HCT116 (cell line): ENCODE data around the gene NHERF1. TPM values are rescaled to one million over a fixed set of nuclear protein-coding genes. Genes with fewer than 3 reads are reported as not detected.

Experiments used
- ATAC-seq: fragments of 200-7000 bp; cut with Tn5 transposase; 2 replicates; pipeline ENCODE4 v1.9.1; 2020; ENCODE audit warnings: mild to moderate bottlenecking, moderate library complexity
- BruUV-seq: library from RNA; stranded (reverse); fragments of 400-500 nt; replicated peaks from 2 replicates; lab custom pipeline; 2021; lab: Mats Ljungman, UMichigan
- CTCF ChIA-PET: fragments of 300-600 bp; sonication (Branson Sonifier 250); formaldehyde crosslinking; loops from one replicate; lab custom pipeline; 2021; ENCODE audit warnings: antibody characterized with exemption; lab: Charles Lee
- POLR2A ChIA-PET: fragments of 300-600, 350-600 bp; sonication (Branson Sonifier 250); formaldehyde crosslinking; loops from one replicate; lab custom pipeline; 2021; ENCODE audit warnings: antibody characterized with exemption; lab: Charles Lee
- RAD21 ChIA-PET, 2 experiments: fragments of 300-600 bp; sonication (Branson Sonifier 250); formaldehyde crosslinking; loops; one replicate each; lab custom pipeline; 2023; ENCODE audit warnings: low total read pairs in 2 of 2; ENCODE audit not compliant: uncharacterized antibody in 2 of 2, unreplicated experiment in 2 of 2, low non-redundant PET in 1 of 2; lab: Charles Lee
- DNase-seq: peaks from one replicate; pipeline ENCODE4 v3.0.0-alpha.2; 2010; ENCODE audit warnings: low read depth, low spot score
- H2AFZ ChIP-seq: fragments of 200-600 bp; shearing (Covaris generic), sonication (generic); 2 replicates; pipeline ENCODE4 v1.6.1; 2017; ENCODE audit warnings: low read depth, mixed run types, mixed read lengths, antibody characterized with exemption, low read length; ENCODE audit not compliant: poor library complexity, severe bottlenecking
- H3K27ac ChIP-seq: 2 replicates; pipeline ENCODE4 v1.5.1; 2012; ENCODE audit warnings: low read depth, low read length
- H3K27me3 ChIP-seq: fragments of 200-600 bp; sonication (generic); 2 replicates; pipeline ENCODE4 v1.6.1; 2016; ENCODE audit warnings: mixed run types, low read length, mixed read lengths; ENCODE audit not compliant: insufficient read depth
- H3K36me3 ChIP-seq, 2 experiments: fragments of 200-500 bp in 1 of 2; fragments of 200-600 bp in 1 of 2; sonication (Bioruptor generic) in 1 of 2; sonication (generic) in 1 of 2; 2 replicates each; pipeline versions ENCODE4 v1.5.1 to v1.6.1; 2014 to 2016; ENCODE audit warnings: low read length in 2 of 2, inconsistent platforms in 1 of 2, mixed read lengths in 1 of 2, mixed run types in 1 of 2; ENCODE audit not compliant: insufficient read depth in 2 of 2, control insufficient read depth in 1 of 2
- H3K4me1 ChIP-seq, 2 experiments: fragments of 200-600 bp in 1 of 2; sonication (generic) in 1 of 2; 2 replicates each; pipeline versions ENCODE4 v1.5.1 to v1.6.1; 2012 to 2017; ENCODE audit warnings: low read length in 2 of 2, inconsistent platforms in 1 of 2, mild to moderate bottlenecking in 1 of 2, mixed read lengths in 1 of 2, mixed run types in 1 of 2, moderate library complexity in 1 of 2; ENCODE audit not compliant: insufficient read depth in 2 of 2, control insufficient read depth in 1 of 2
- H3K4me2 ChIP-seq: fragments of 200-600 bp; sonication (generic); 2 replicates; pipeline ENCODE4 v1.6.1; 2017; ENCODE audit warnings: mixed run types, low read length, mixed read lengths
- H3K4me3 ChIP-seq, 2 experiments: fragments of 200-600 bp in 1 of 2; sonication (generic) in 1 of 2; replicated peaks in 1 of 2; 2 replicates each; pipeline ENCODE4 v1.5.1; 2011 to 2016; ENCODE audit warnings: low read length in 2 of 2, control low read depth in 1 of 2, low read depth in 1 of 2, mild to moderate bottlenecking in 1 of 2, mixed read lengths in 1 of 2, mixed run types in 1 of 2
- H3K79me2 ChIP-seq: fragments of 200-600 bp; sonication (generic); 2 replicates; pipeline ENCODE4 v1.6.1; 2017; ENCODE audit warnings: mild to moderate bottlenecking, mixed run types, low read length, moderate library complexity, mixed read lengths; ENCODE audit not compliant: insufficient read depth
- H3K9ac ChIP-seq: fragments of 200-600 bp; sonication (generic); 2 replicates; pipeline ENCODE4 v1.6.1; 2016; ENCODE audit warnings: low read length, mixed read lengths
- H3K9me2 ChIP-seq: fragments of 200-600 bp; sonication (generic), shearing (Covaris generic); 2 replicates; pipeline ENCODE4 v1.6.1; 2017; ENCODE audit warnings: mixed run types, mild to moderate bottlenecking, moderate library complexity; ENCODE audit not compliant: insufficient read depth
- H3K9me3 ChIP-seq, 2 experiments: fragments of 200-500 bp in 1 of 2; fragments of 200-600 bp in 1 of 2; sonication (Bioruptor generic) in 1 of 2; sonication (generic) in 1 of 2; 2 replicates each; pipeline ENCODE4 v1.6.1; 2014 to 2017; ENCODE audit warnings: low read length in 2 of 2, mixed read lengths in 2 of 2, inconsistent platforms in 1 of 2, low read depth in 1 of 2, mild to moderate bottlenecking in 1 of 2, mixed run types in 1 of 2, moderate library complexity in 1 of 2; ENCODE audit not compliant: control insufficient read depth in 1 of 2, insufficient read depth in 1 of 2
- H4K20me1 ChIP-seq: fragments of 200-600 bp; sonication (generic), shearing (Covaris generic); 2 replicates; pipeline ENCODE4 v1.6.1; 2017; ENCODE audit warnings: mixed run types, mild to moderate bottlenecking, moderate library complexity; ENCODE audit not compliant: insufficient read depth
- CBX3 ChIP-seq: IDR thresholded peaks from 2 replicates; pipeline ENCODE4 v1.6.1; 2012; ENCODE audit warnings: low read depth
- CEBPB ChIP-seq: IDR thresholded peaks from 2 replicates; pipeline ENCODE4 v1.6.1; 2012; ENCODE audit warnings: low read depth
- EGR1 ChIP-seq: IDR thresholded peaks from 2 replicates; pipeline ENCODE4 v1.6.1; 2012; ENCODE audit warnings: low read depth
- EZH2phosphoT487 ChIP-seq: fragments of 200-600 bp; IDR thresholded peaks from 2 replicates; pipeline ENCODE4 v1.6.1; 2018; ENCODE audit warnings: antibody characterized with exemption, borderline replicate concordance
- FOSL1 ChIP-seq: IDR thresholded peaks from 2 replicates; pipeline ENCODE4 v1.6.1; 2012; ENCODE audit warnings: low read depth
- POLR2A ChIP-seq: IDR thresholded peaks from 2 replicates; pipeline ENCODE4 v1.7.0; 2011; ENCODE audit warnings: borderline replicate concordance; ENCODE audit not compliant: insufficient read depth, insufficient read length; ENCODE audit errors: extremely low read depth
- RAD21 ChIP-seq: IDR thresholded peaks from 2 replicates; pipeline ENCODE4 v1.6.1; 2012; ENCODE audit warnings: low read depth, mild to moderate bottlenecking
- SIN3A ChIP-seq: IDR thresholded peaks from 2 replicates; pipeline ENCODE4 v1.6.1; 2012; ENCODE audit warnings: low read depth
- SP1 ChIP-seq: IDR thresholded peaks from 2 replicates; pipeline ENCODE4 v1.6.1; 2012; ENCODE audit warnings: low read depth
- YY1 ChIP-seq: IDR thresholded peaks from 2 replicates; pipeline ENCODE4 v1.6.1; 2011; ENCODE audit warnings: low read length, low read depth, moderate library complexity, mild to moderate bottlenecking; ENCODE audit not compliant: insufficient replicate concordance; ENCODE audit errors: extremely low read depth
- ZNF274 ChIP-seq: fragments of 200-500 bp; sonication (Bioruptor generic); IDR thresholded peaks from 2 replicates; pipeline ENCODE4 v1.6.1; 2014; ENCODE audit warnings: mild to moderate bottlenecking, low read depth, low read length, inconsistent platforms
- intact Hi-C: fragments of 100-400 bp; cut with micrococcal nuclease; formaldehyde crosslinking; loops from 2 replicates; pipeline ENCODE4 v1.10.0; 2022
- total RNA-seq: library from RNA; stranded (reverse); gene quantifications from one replicate; pipeline ENCODE4 v1.2.1, GENCODE V29; 2021; ENCODE audit not compliant: unreplicated experiment
- TF ChIP-seq, protein P1 (sequence below): IDR thresholded peaks from 2 replicates; pipeline ENCODE4 v1.6.1; 2012; ENCODE audit warnings: low read depth
- TF ChIP-seq, protein P2 (sequence below): IDR thresholded peaks from 2 replicates; pipeline ENCODE4 v1.6.1; 2012
- TF ChIP-seq, protein P3 (sequence below): IDR thresholded peaks from 2 replicates; pipeline ENCODE4 v1.6.1; 2012
- TF ChIP-seq, protein P4 (sequence below): IDR thresholded peaks from 2 replicates; pipeline ENCODE4 v1.6.1; 2011; ENCODE audit warnings: mild to moderate bottlenecking, low read length, moderate library complexity; ENCODE audit not compliant: insufficient replicate concordance; ENCODE audit errors: extremely low read depth

Gene NHERF1
- total RNA-seq, 1 experiment from 2014 or later, result 129 TPM

DNA sequence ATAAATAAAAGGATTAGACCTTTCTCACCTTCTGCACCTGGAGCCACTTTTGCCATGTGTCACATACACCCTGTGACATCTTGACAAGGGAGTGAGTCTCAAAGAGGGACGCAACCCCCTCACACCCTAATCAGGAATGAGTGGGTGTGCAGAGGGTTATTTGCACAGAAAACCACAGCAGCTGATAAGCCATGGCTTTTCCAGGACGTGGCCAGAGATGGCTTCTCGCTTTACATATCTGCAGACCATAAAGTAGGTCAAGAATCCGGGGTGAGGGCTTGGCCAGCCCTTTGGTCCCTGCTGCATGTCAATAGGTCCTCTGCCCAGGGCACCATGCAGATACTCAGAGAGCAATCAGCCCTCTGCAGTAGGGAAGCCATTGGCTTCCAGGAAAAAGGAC lies 33.3 kb upstream of the NHERF1 start:
- BruUV-seq, result no TSS peak
- Histone ChIP-seq H3K79me2 (no peaks in the 10 kb centered on the region), H3K27me3 (0 out of 2 replicates have a peak, but pooled peaks cover 6% of the 10 kb centered on the region), H3K9ac (no peak overlapping the region), H3K9me3 (no peaks in the 10 kb centered on the region), H3K4me2 (no peak overlapping the region; the same call in 1 of the 2 replicates), H3K9me2 (no peaks in the 10 kb centered on the region), H3K36me3 (no peaks in the 10 kb centered on the region), H3K4me3 (no peak overlapping the region), H4K20me1 (no peaks in the 10 kb centered on the region), H2AFZ (no peak overlapping the region), H3K27ac (no peak overlapping the region), H3K4me1 (peaks cover 0 to 3% of the 10 kb centered on the region in 2 experiments; a peak in 1 of 4 replicates)
- ChIA-PET POLR2A (no interaction called here), CTCF (no interaction called here), RAD21 (no interaction called here)
- ATAC-seq (peak; percentile 24; the same call in 1 of the 2 replicates), DNase-seq (no peak)
- intact Hi-C loops, result no loop called here
- TF ChIP-seq CEBPB (no peak), CBX3 (no peak), EZH2phosphoT487 (no peak), EGR1 (no peak), SIN3A (no peak), FOSL1 (no peak), RAD21 (no peak), YY1 (no peak), ZNF274 (no peak), SP1 (no peak), POLR2A (no peak)
- TF ChIP-seq, protein P1, sequence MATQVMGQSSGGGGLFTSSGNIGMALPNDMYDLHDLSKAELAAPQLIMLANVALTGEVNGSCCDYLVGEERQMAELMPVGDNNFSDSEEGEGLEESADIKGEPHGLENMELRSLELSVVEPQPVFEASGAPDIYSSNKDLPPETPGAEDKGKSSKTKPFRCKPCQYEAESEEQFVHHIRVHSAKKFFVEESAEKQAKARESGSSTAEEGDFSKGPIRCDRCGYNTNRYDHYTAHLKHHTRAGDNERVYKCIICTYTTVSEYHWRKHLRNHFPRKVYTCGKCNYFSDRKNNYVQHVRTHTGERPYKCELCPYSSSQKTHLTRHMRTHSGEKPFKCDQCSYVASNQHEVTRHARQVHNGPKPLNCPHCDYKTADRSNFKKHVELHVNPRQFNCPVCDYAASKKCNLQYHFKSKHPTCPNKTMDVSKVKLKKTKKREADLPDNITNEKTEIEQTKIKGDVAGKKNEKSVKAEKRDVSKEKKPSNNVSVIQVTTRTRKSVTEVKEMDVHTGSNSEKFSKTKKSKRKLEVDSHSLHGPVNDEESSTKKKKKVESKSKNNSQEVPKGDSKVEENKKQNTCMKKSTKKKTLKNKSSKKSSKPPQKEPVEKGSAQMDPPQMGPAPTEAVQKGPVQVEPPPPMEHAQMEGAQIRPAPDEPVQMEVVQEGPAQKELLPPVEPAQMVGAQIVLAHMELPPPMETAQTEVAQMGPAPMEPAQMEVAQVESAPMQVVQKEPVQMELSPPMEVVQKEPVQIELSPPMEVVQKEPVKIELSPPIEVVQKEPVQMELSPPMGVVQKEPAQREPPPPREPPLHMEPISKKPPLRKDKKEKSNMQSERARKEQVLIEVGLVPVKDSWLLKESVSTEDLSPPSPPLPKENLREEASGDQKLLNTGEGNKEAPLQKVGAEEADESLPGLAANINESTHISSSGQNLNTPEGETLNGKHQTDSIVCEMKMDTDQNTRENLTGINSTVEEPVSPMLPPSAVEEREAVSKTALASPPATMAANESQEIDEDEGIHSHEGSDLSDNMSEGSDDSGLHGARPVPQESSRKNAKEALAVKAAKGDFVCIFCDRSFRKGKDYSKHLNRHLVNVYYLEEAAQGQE, result no peak
- TF ChIP-seq, protein P2, sequence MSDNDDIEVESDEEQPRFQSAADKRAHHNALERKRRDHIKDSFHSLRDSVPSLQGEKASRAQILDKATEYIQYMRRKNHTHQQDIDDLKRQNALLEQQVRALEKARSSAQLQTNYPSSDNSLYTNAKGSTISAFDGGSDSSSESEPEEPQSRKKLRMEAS, result no peak
- TF ChIP-seq, protein P3, sequence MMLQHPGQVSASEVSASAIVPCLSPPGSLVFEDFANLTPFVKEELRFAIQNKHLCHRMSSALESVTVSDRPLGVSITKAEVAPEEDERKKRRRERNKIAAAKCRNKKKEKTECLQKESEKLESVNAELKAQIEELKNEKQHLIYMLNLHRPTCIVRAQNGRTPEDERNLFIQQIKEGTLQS, result no peak
- TF ChIP-seq, protein P4, sequence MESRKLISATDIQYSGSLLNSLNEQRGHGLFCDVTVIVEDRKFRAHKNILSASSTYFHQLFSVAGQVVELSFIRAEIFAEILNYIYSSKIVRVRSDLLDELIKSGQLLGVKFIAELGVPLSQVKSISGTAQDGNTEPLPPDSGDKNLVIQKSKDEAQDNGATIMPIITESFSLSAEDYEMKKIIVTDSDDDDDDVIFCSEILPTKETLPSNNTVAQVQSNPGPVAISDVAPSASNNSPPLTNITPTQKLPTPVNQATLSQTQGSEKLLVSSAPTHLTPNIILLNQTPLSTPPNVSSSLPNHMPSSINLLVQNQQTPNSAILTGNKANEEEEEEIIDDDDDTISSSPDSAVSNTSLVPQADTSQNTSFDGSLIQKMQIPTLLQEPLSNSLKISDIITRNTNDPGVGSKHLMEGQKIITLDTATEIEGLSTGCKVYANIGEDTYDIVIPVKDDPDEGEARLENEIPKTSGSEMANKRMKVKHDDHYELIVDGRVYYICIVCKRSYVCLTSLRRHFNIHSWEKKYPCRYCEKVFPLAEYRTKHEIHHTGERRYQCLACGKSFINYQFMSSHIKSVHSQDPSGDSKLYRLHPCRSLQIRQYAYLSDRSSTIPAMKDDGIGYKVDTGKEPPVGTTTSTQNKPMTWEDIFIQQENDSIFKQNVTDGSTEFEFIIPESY, result no peak
